Activated naive CD4-positive, alpha-beta T cell treated with anti-CD3 and anti-CD28 coated beads for 36 hours (primary cell): ENCODE results near the gene AP3M1. TPM values are rescaled to one million over a fixed set of nuclear protein-coding genes. Genes with fewer than 3 reads are reported as not detected.

Experiments used
- CTCF ChIA-PET: fragments of 350-600 bp; sonication (Branson Sonifier 250); formaldehyde crosslinking; loops from one replicate; lab custom pipeline; 2021; ENCODE audit warnings: antibody characterized with exemption; lab: Charles Lee
- DNase-seq: peaks from one replicate; pipeline ENCODE4 v3.0.0-alpha.2; 2020
- H3K27ac Mint-ChIP-seq: one replicate; pipeline ENCODE4 v1.8.0; 2021; ENCODE audit warnings: mild to moderate bottlenecking, mixed read lengths
- H3K27me3 Mint-ChIP-seq: one replicate; pipeline ENCODE4 v1.8.0; 2021; ENCODE audit warnings: low read depth, mixed read lengths
- H3K36me3 Mint-ChIP-seq: one replicate; pipeline ENCODE4 v1.8.0; 2021; ENCODE audit warnings: low read depth, mixed read lengths
- H3K4me1 Mint-ChIP-seq: one replicate; pipeline ENCODE4 v1.8.0; 2021; ENCODE audit warnings: low read depth, mixed read lengths
- H3K4me3 Mint-ChIP-seq: one replicate; pipeline ENCODE4 v1.8.0; 2021; ENCODE audit warnings: mild to moderate bottlenecking, moderate library complexity, mixed read lengths
- H3K9me3 Mint-ChIP-seq: one replicate; pipeline ENCODE4 v1.8.0; 2021; ENCODE audit warnings: mixed read lengths
- intact Hi-C: fragments of 100-400 bp; cut with micrococcal nuclease; formaldehyde crosslinking; loops from one replicate; pipeline ENCODE4 v1.15.1; 2023
- total RNA-seq, 2 experiments: library from RNA; stranded (reverse); gene quantifications; one replicate each; pipeline ENCODE4 v1.2.3, GENCODE V29; 2021

The AP3M1 gene
- total RNA-seq, 2 experiments from 2014 or later, result 39.1 to 42.1 TPM

GRCh38 chr10:74133923-74134820 is 16.5 kb downstream of the AP3M1 start:
- Mint-ChIP-seq H3K36me3 (peaks cover 23% of the 10 kb centered on the region), H3K9me3 (no peaks in the 10 kb centered on the region), H3K27me3 (no peaks in the 10 kb centered on the region), H3K4me3 (no peak overlapping the region), H3K27ac (no peak overlapping the region), H3K4me1 (no peaks in the 10 kb centered on the region)
- CTCF ChIA-PET, result interaction anchor here (0.6 to 1.0 kb wide), 3 partner anchors 13 to 254 kb away, joined by 3 to 4 read pairs (median 3); no protein-coding TSS in a partner anchor
- no peak for DNase-seq
- intact Hi-C loops, result no loop called here

- H3K36me3 Mint-ChIP-seq, result peaks cover 36% of the 10 kb centered on the region
- peaks cover 2% of the 10 kb centered on the region for H3K4me1 Mint-ChIP-seq
- intact Hi-C loops, result no loop called here
- no peaks in the 10 kb centered on the region for H3K27me3 Mint-ChIP-seq
- H3K9me3 Mint-ChIP-seq, result no peaks in the 10 kb centered on the region
- H3K27ac Mint-ChIP-seq, result peak overlapping the region; percentile 48
- H3K4me3 Mint-ChIP-seq, result no peak overlapping the region
- DNase-seq, result no peak
- CTCF ChIA-PET, result interaction anchor here (0.6 to 1.4 kb wide), 3 partner anchors 23 to 1072 kb away, joined by 3 read pairs; no protein-coding TSS in a partner anchor
These were observed 27.5 kb downstream of the AP3M1 start for GRCh38 chr10:74123081-74123480.

GRCh38 chr10:74122060-74122459 is 28.6 kb downstream of the AP3M1 start:
- no peak for DNase-seq
- intact Hi-C loops, result no loop called here
- peaks cover 38% of the 10 kb centered on the region for H3K36me3 Mint-ChIP-seq
- H3K4me3 Mint-ChIP-seq, result no peak overlapping the region
- H3K4me1 Mint-ChIP-seq, result peaks cover 2% of the 10 kb centered on the region
- no peak overlapping the region for H3K27ac Mint-ChIP-seq
- CTCF ChIA-PET, result no interaction called here
- H3K9me3 Mint-ChIP-seq, result no peaks in the 10 kb centered on the region
- no peaks in the 10 kb centered on the region for H3K27me3 Mint-ChIP-seq

GRCh38 chr10:74121368-74121767 is 29.3 kb downstream of the AP3M1 start:
- intact Hi-C loops, result no loop called here
- DNase-seq, result no peak
- peaks cover 42% of the 10 kb centered on the region for H3K36me3 Mint-ChIP-seq
- no peak overlapping the region for H3K4me3 Mint-ChIP-seq
- H3K27me3 Mint-ChIP-seq, result no peaks in the 10 kb centered on the region
- CTCF ChIA-PET, result no interaction called here
- no peaks in the 10 kb centered on the region for H3K9me3 Mint-ChIP-seq
- H3K27ac Mint-ChIP-seq, result no peak overlapping the region
- H3K4me1 Mint-ChIP-seq, result peaks cover 2% of the 10 kb centered on the region

GRCh38 chr10:74120911-74121310 is 29.7 kb downstream of the AP3M1 start:
- intact Hi-C loops, result no loop called here
- no peaks in the 10 kb centered on the region for H3K9me3 Mint-ChIP-seq
- no peak overlapping the region for H3K27ac Mint-ChIP-seq
- peaks cover 42% of the 10 kb centered on the region for H3K36me3 Mint-ChIP-seq
- no peak for DNase-seq
- CTCF ChIA-PET, result no interaction called here
- H3K27me3 Mint-ChIP-seq, result no peaks in the 10 kb centered on the region
- H3K4me1 Mint-ChIP-seq, result peaks cover 3% of the 10 kb centered on the region
- H3K4me3 Mint-ChIP-seq, result no peak overlapping the region

GRCh38 chr10:74118804-74119203 is 31.8 kb downstream of the AP3M1 start:
- intact Hi-C loops, result no loop called here
- CTCF ChIA-PET, result no interaction called here
- peak overlapping the region; percentile 57 for H3K27ac Mint-ChIP-seq
- H3K4me3 Mint-ChIP-seq, result no peak overlapping the region
- no peak for DNase-seq
- H3K9me3 Mint-ChIP-seq, result no peaks in the 10 kb centered on the region
- no peaks in the 10 kb centered on the region for H3K27me3 Mint-ChIP-seq
- peaks cover 49% of the 10 kb centered on the region for H3K36me3 Mint-ChIP-seq
- H3K4me1 Mint-ChIP-seq, result peaks cover 5% of the 10 kb centered on the region

- H3K36me3 Mint-ChIP-seq, result peaks cover 46% of the 10 kb centered on the region
- DNase-seq, result no peak
- H3K9me3 Mint-ChIP-seq, result no peaks in the 10 kb centered on the region
- intact Hi-C loops, result no loop called here
- H3K4me1 Mint-ChIP-seq, result peaks cover 3% of the 10 kb centered on the region
- H3K4me3 Mint-ChIP-seq, result no peak overlapping the region
- H3K27ac Mint-ChIP-seq, result peak overlapping the region; percentile 22
- CTCF ChIA-PET, result interaction anchor here (0.8 kb wide), 1 partner anchor 943 kb away, joined by 3 read pairs; no protein-coding TSS in a partner anchor
- H3K27me3 Mint-ChIP-seq, result no peaks in the 10 kb centered on the region
These were observed 32.9 kb downstream of the AP3M1 start for GRCh38 chr10:74117738-74118137.

GRCh38 chr10:74114041-74114448 is 36.6 kb downstream of the AP3M1 start:
- H3K4me1 Mint-ChIP-seq, result peaks cover 3% of the 10 kb centered on the region
- H3K27ac Mint-ChIP-seq, result peak overlapping the region; percentile 2
- H3K9me3 Mint-ChIP-seq, result no peaks in the 10 kb centered on the region
- DNase-seq, result no peak
- H3K27me3 Mint-ChIP-seq, result no peaks in the 10 kb centered on the region
- no peak overlapping the region for H3K4me3 Mint-ChIP-seq
- intact Hi-C loops, result no loop called here
- peaks cover 42% of the 10 kb centered on the region for H3K36me3 Mint-ChIP-seq
- CTCF ChIA-PET, result interaction anchor here (0.6 to 0.9 kb wide), 2 partner anchors 94 to 287 kb away, joined by 3 read pairs; no protein-coding TSS in a partner anchor

- no peak for DNase-seq
- CTCF ChIA-PET, result interaction anchor here (0.6 to 0.9 kb wide), 3 partner anchors 95 to 286 kb away, joined by 3 read pairs; no protein-coding TSS in a partner anchor
- H3K27me3 Mint-ChIP-seq, result no peaks in the 10 kb centered on the region
- H3K4me1 Mint-ChIP-seq, result peaks cover 3% of the 10 kb centered on the region
- no peak overlapping the region for H3K4me3 Mint-ChIP-seq
- intact Hi-C loops, result no loop called here
- no peak overlapping the region for H3K27ac Mint-ChIP-seq
- no peaks in the 10 kb centered on the region for H3K9me3 Mint-ChIP-seq
- H3K36me3 Mint-ChIP-seq, result peaks cover 40% of the 10 kb centered on the region
These were observed 37.1 kb downstream of the AP3M1 start for GRCh38 chr10:74113546-74113945.

GRCh38 chr10:74111799-74112198 is 38.8 kb downstream of the AP3M1 start:
- H3K27me3 Mint-ChIP-seq, result no peaks in the 10 kb centered on the region
- H3K4me1 Mint-ChIP-seq, result peaks cover 3% of the 10 kb centered on the region
- H3K36me3 Mint-ChIP-seq, result peaks cover 32% of the 10 kb centered on the region
- no peak overlapping the region for H3K4me3 Mint-ChIP-seq
- CTCF ChIA-PET, result interaction anchor here (2.0 kb wide), 1 partner anchor 31 kb away, joined by 4 read pairs; no protein-coding TSS in a partner anchor
- intact Hi-C loops, result no loop called here
- no peak for DNase-seq
- H3K9me3 Mint-ChIP-seq, result no peaks in the 10 kb centered on the region
- H3K27ac Mint-ChIP-seq, result no peak overlapping the region

- CTCF ChIA-PET, result interaction anchor here (2.0 kb wide), 1 partner anchor 29 kb away, joined by 4 read pairs; no protein-coding TSS in a partner anchor
- Mint-ChIP-seq H3K27ac (no peak overlapping the region), H3K9me3 (no peaks in the 10 kb centered on the region), H3K4me1 (no peaks in the 10 kb centered on the region), H3K4me3 (no peak overlapping the region), H3K36me3 (peaks cover 27% of the 10 kb centered on the region), H3K27me3 (no peaks in the 10 kb centered on the region)
- DNase-seq, result no peak
- intact Hi-C loops, result no loop called here
These were observed 40.5 kb downstream of the AP3M1 start for GRCh38 chr10:74110120-74110519.

- Mint-ChIP-seq H3K36me3 (peaks cover 26% of the 10 kb centered on the region), H3K9me3 (no peaks in the 10 kb centered on the region), H3K4me3 (no peak overlapping the region), H3K27ac (no peak overlapping the region), H3K4me1 (no peaks in the 10 kb centered on the region), H3K27me3 (no peaks in the 10 kb centered on the region)
- no peak for DNase-seq
- CTCF ChIA-PET, result interaction anchor here (0.9 kb wide), 1 partner anchor 135 kb away, joined by 3 read pairs; no protein-coding TSS in a partner anchor
- intact Hi-C loops, result no loop called here
These were observed 41.2 kb downstream of the AP3M1 start for GRCh38 chr10:74109452-74109851.
